ENCODE measurements around the gene CDH12. TPM values are rescaled to one million over a fixed set of nuclear protein-coding genes. Genes with fewer than 3 reads are reported as not detected.

The CDH12 gene
- total RNA-seq, 1 donor from 2014 or later = 0.38 TPM

- Histone ChIP-seq H3K4me1 (no peaks in the 10 kb centered on the region), H3K9me3 (no peaks in the 10 kb centered on the region), H3K36me3 (no peaks in the 10 kb centered on the region), H3K27ac (no peak overlapping the region), H3K4me3 (no peak overlapping the region), H3K27me3 (ENCODE audit: low read depth) (no peaks in the 10 kb centered on the region)
- intact Hi-C loops (cut with DNase I) = no loop called here
- TF ChIP-seq CTCF (IDR thresholded peaks at IDR 0.05) = no peak
- ATAC-seq (no peak), DNase-seq (no peak)
Observed at GRCh38 chr5:22572941-22573340, 280.2 kb downstream of the CDH12 start.

GRCh38 chr5:22567983-22568382, 285.2 kb downstream of the CDH12 start:
- Histone ChIP-seq H3K9me3 (no peaks in the 10 kb centered on the region), H3K36me3 (no peaks in the 10 kb centered on the region), H3K27me3 (ENCODE audit: low read depth) (no peaks in the 10 kb centered on the region), H3K4me3 (no peak overlapping the region), H3K4me1 (no peaks in the 10 kb centered on the region), H3K27ac (no peak overlapping the region)
- intact Hi-C loops (cut with DNase I) = no loop called here
- ATAC-seq = no peak
- no peak for TF ChIP-seq CTCF (IDR thresholded peaks at IDR 0.05)
- no peak for DNase-seq

- intact Hi-C loops (cut with DNase I) = no loop called here
- Histone ChIP-seq H3K27ac (no peak overlapping the region), H3K36me3 (no peaks in the 10 kb centered on the region), H3K4me1 (no peaks in the 10 kb centered on the region), H3K27me3 (ENCODE audit: low read depth) (no peaks in the 10 kb centered on the region), H3K4me3 (no peak overlapping the region), H3K9me3 (no peaks in the 10 kb centered on the region)
- no peak for ATAC-seq
- TF ChIP-seq CTCF (IDR thresholded peaks at IDR 0.05) = no peak
- DNase-seq = no peak
Observed at GRCh38 chr5:22560147-22560546, 293.0 kb downstream of the CDH12 start.

- Histone ChIP-seq H3K36me3 (no peaks in the 10 kb centered on the region), H3K27me3 (ENCODE audit: low read depth) (no peaks in the 10 kb centered on the region), H3K4me3 (no peak overlapping the region), H3K9me3 (no peaks in the 10 kb centered on the region), H3K27ac (no peak overlapping the region), H3K4me1 (no peaks in the 10 kb centered on the region)
- DNase-seq (no peak), ATAC-seq (no peak)
- no peak for TF ChIP-seq CTCF (IDR thresholded peaks at IDR 0.05)
- intact Hi-C loops (cut with DNase I) = no loop called here
Observed at GRCh38 chr5:22557251-22557650, 295.9 kb downstream of the CDH12 start.

- H3K4me1 ChIP-seq = no peaks in the 10 kb centered on the region
- intact Hi-C loops (cut with DNase I) = no loop called here
- no peaks in the 10 kb centered on the region for H3K9me3 ChIP-seq
- TF ChIP-seq CTCF (IDR thresholded peaks at IDR 0.05) = no peak
- H3K27ac ChIP-seq = no peak overlapping the region
- no peak overlapping the region for H3K4me3 ChIP-seq
- no peaks in the 10 kb centered on the region for H3K27me3 ChIP-seq (ENCODE audit: low read depth)
- no peak for DNase-seq
- H3K36me3 ChIP-seq = no peaks in the 10 kb centered on the region
- ATAC-seq = no peak
Observed at GRCh38 chr5:22554475-22554874, 298.7 kb downstream of the CDH12 start.
